Mesothelial cell of epicardium (in vitro differentiated cells): ENCODE data around the gene SANBR. TPM values are rescaled to one million over a fixed set of nuclear protein-coding genes. Genes with fewer than 3 reads are reported as not detected.

Experiments used
- DNase-seq, 2 experiments: peaks; one replicate each; pipeline ENCODE4 v3.0.0; 2021; ENCODE audit warnings: low spot score in 2 of 2; ENCODE audit not compliant: unreplicated experiment in 2 of 2
- H3K27ac Mint-ChIP-seq: 2 replicates; pipeline ENCODE4 v1.8.0; 2021; ENCODE audit warnings: mixed read lengths
- H3K27me3 Mint-ChIP-seq: 2 replicates; pipeline ENCODE4 v1.8.0; 2021; ENCODE audit warnings: low read depth, mixed read lengths
- H3K36me3 Mint-ChIP-seq: 2 replicates; pipeline ENCODE4 v1.8.0; 2021; ENCODE audit warnings: mixed read lengths
- H3K4me1 Mint-ChIP-seq: 2 replicates; pipeline ENCODE4 v1.8.0; 2021; ENCODE audit warnings: mixed read lengths
- H3K4me3 Mint-ChIP-seq: 2 replicates; pipeline ENCODE4 v1.8.0; 2021; ENCODE audit warnings: mild to moderate bottlenecking, moderate library complexity, mixed read lengths
- H3K9me3 Mint-ChIP-seq: 2 replicates; pipeline ENCODE4 v1.8.0; 2021; ENCODE audit warnings: mixed read lengths
- CTCF ChIP-seq: fragments of 200-600 bp; sonication (generic); IDR thresholded peaks from one replicate; pipeline ENCODE4 v1.5.0; 2021; ENCODE audit warnings: antibody characterized with exemption; ENCODE audit not compliant: unreplicated experiment
- total RNA-seq: library from RNA; stranded (reverse); gene quantifications from 3 replicates; pipeline ENCODE4 v1.2.1, GENCODE V29; 2021

Gene SANBR
- total RNA-seq, 1 donor from 2014 or later, result 14.4 TPM

- Mint-ChIP-seq H3K9me3 (peaks cover 5% of the 10 kb centered on the region), H3K27me3 (no peaks in the 10 kb centered on the region), H3K27ac (no peak overlapping the region), H3K4me3 (no peak overlapping the region), H3K4me1 (peaks cover 2% of the 10 kb centered on the region), H3K36me3 (peaks cover 18% of the 10 kb centered on the region)
- DNase-seq, result no peak
- no peak for TF ChIP-seq CTCF
Observed at GRCh38 chr2:61059382-61059781, 6.3 kb upstream of the SANBR start.

- TF ChIP-seq CTCF, result no peak
- no peak for DNase-seq
- no peaks in the 10 kb centered on the region for H3K9me3 Mint-ChIP-seq
- no peak overlapping the region for H3K4me3 Mint-ChIP-seq
- no peak overlapping the region for H3K27ac Mint-ChIP-seq
- peaks cover 21% of the 10 kb centered on the region for H3K36me3 Mint-ChIP-seq
- no peaks in the 10 kb centered on the region for H3K4me1 Mint-ChIP-seq
- H3K27me3 Mint-ChIP-seq, result no peaks in the 10 kb centered on the region
Observed at GRCh38 chr2:61074100-61074499, 8.4 kb downstream of the SANBR start.

- H3K4me3 Mint-ChIP-seq, result no peak overlapping the region
- H3K36me3 Mint-ChIP-seq, result peaks cover 27% of the 10 kb centered on the region
- H3K27ac Mint-ChIP-seq, result no peak overlapping the region
- H3K27me3 Mint-ChIP-seq, result no peaks in the 10 kb centered on the region
- no peak for TF ChIP-seq CTCF
- peaks cover 5% of the 10 kb centered on the region for H3K9me3 Mint-ChIP-seq
- no peak for DNase-seq
- H3K4me1 Mint-ChIP-seq, result no peaks in the 10 kb centered on the region
Observed at GRCh38 chr2:61085883-61086282, 20.2 kb downstream of the SANBR start.

GRCh38 chr2:61089797-61090196, 24.1 kb downstream of the SANBR start:
- Mint-ChIP-seq H3K9me3 (peaks cover 2% of the 10 kb centered on the region), H3K4me1 (no peaks in the 10 kb centered on the region), H3K27ac (no peak overlapping the region), H3K36me3 (peaks cover 19% of the 10 kb centered on the region), H3K27me3 (no peaks in the 10 kb centered on the region), H3K4me3 (no peak overlapping the region)
- no peak for TF ChIP-seq CTCF
- DNase-seq, result no peak

GRCh38 chr2:61090386-61090921, 24.8 kb downstream of the SANBR start:
- H3K27me3 Mint-ChIP-seq, result no peaks in the 10 kb centered on the region
- H3K4me1 Mint-ChIP-seq, result no peaks in the 10 kb centered on the region
- peaks cover 13% of the 10 kb centered on the region for H3K36me3 Mint-ChIP-seq
- no peak overlapping the region for H3K27ac Mint-ChIP-seq
- no peak overlapping the region for H3K4me3 Mint-ChIP-seq
- no peak for DNase-seq
- H3K9me3 Mint-ChIP-seq, result no peaks in the 10 kb centered on the region
- TF ChIP-seq CTCF, result no peak

GRCh38 chr2:61091485-61091884, 25.8 kb downstream of the SANBR start:
- DNase-seq, result no peak
- no peaks in the 10 kb centered on the region for H3K27me3 Mint-ChIP-seq
- H3K4me1 Mint-ChIP-seq, result no peaks in the 10 kb centered on the region
- no peak overlapping the region for H3K27ac Mint-ChIP-seq
- no peak for TF ChIP-seq CTCF
- no peaks in the 10 kb centered on the region for H3K9me3 Mint-ChIP-seq
- peaks cover 9% of the 10 kb centered on the region for H3K36me3 Mint-ChIP-seq
- H3K4me3 Mint-ChIP-seq, result no peak overlapping the region
